Astrocyte of the hippocampus (primary cell): Measurements from ENCODE around the gene GPR137C.

Source experiments
- DNase-seq: peaks from one replicate; pipeline ENCODE4 v3.0.0; 2011; ENCODE audit warnings: low read depth, low spot score

Gene GPR137C, protein sequence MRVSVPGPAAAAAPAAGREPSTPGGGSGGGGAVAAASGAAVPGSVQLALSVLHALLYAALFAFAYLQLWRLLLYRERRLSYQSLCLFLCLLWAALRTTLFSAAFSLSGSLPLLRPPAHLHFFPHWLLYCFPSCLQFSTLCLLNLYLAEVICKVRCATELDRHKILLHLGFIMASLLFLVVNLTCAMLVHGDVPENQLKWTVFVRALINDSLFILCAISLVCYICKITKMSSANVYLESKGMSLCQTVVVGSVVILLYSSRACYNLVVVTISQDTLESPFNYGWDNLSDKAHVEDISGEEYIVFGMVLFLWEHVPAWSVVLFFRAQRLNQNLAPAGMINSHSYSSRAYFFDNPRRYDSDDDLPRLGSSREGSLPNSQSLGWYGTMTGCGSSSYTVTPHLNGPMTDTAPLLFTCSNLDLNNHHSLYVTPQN

DNA sequence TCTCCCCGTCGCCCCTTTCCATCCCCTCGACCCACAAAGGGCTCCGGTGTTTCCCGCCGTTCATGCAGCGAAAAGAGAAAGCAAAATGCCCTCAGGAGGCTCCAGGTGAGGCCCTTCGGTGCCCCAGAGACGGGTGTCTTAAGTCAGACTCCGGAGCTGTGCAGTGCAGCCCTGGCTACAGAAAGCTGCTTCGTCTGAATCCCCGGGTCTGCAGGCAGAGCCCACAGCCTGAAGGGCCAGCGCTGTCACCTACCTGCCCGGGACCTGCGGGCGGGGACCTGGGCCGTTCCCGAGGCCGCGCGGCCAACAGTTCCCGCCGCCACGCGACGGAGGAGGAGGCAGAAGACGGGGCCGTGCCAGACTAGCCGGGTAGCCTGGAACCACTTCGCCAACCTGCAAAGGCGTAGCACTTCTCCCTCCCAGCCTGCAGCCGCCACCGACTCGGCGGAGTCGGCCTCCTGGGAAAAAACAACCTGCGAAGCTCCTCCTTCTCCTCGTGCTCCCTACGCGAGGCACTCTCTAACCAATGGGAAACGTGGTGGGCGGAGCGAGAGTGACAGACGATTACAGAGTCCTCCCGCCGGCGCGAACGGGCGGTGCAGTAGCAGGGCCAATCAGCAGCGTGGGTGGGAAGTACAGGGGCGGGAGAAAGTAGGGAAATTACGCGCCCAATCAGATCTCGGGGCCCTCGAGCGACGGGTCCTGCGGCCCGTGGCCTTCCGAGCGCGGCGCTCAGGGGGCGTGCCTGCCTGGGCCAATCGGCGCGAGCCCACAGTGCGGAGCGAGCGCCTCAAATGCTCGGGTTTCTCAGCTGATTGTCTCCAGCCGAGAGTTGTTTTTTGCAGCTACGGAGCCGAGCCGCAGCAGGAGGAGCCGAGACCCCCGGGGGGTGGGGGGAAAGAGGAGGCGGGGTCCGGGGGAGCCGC, at the start of gene GPR137C, which contains the start of gene TXNDC16:
GPR137C (plus strand) TSS at position 774 of the 926 bp plus-strand sequence. CDS start 312 bp downstream, outside the sequence.
TXNDC16 (minus strand) TSS at position 443 of the 926 bp plus-strand sequence. CDS start 8,948 bp downstream, outside the sequence.
- DNase-seq, result peak; percentile 100

DNA sequence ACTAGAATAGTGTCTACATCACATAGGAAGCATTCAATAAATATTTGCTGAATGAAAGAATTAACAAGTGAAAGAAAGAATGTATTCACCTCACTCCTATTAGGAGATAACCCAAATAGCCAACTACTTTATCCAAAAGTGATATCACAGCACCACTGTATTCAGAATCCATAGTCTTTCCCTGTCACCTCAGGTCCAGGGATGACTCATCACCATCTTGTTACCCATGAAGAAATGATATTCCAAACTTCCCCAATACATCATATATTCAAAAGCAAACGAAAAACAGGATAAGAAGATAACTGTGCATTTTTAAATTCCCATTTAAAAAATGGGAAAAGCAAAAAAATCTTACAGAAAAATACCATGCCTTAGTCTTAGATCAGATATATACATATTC, 39.4 kb upstream of the GPR137C start:
- DNase-seq, result no peak

DNA sequence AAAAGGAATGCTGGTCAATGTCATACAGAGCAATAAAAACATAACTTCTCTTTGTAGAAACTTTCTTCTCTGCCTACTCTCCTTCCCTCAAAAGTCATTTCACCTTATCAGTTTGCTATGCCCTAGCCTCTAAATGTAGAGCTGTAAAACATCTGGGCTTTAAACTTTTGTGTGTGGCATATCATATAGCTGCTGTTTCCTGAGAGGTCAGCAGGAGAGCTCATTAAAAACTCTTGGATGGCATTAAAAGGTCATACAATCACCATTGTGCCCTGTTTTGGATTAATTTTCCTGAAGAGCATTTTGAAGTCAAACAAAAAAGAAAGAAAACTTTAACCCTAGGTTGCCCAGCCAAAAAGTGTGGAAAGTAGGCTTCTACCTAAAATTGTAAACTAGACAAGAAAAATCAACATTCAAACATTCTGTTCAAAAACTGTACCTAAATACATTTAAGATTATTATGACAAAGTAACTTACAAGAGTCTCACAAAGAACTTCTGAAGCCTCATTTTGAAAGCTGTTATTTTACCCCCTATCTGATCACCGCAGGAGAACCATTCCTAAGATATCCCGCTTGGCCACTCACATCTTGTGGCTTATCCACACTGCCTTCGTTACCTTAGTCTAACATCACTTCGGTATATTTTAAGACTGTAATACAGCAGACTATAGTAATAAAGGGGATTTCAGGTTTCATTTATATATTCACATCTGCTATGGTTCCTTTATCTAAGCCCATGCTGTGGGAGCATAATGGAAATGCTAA, 38.4 kb upstream of the GPR137C start:
- no peak for DNase-seq

DNA sequence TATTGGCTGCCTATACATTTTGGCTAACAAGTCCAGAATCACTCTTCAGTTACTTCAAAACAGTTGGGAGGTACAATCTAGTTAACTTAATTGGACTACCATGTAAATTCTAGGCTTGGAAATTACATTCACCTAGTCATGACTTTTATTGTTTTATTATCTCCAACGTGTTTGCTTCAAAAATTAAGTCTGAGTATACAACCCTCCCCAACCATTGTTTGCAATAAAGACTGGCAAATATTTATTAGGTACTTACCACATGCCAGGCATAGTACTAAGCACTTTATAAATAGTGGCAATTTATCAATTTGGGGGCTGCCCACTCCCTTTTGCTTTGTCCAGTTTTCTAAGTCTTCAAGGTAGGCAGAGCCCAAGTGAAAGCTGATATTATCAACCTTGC, 30.6 kb upstream of the GPR137C start:
- no peak for DNase-seq

DNA sequence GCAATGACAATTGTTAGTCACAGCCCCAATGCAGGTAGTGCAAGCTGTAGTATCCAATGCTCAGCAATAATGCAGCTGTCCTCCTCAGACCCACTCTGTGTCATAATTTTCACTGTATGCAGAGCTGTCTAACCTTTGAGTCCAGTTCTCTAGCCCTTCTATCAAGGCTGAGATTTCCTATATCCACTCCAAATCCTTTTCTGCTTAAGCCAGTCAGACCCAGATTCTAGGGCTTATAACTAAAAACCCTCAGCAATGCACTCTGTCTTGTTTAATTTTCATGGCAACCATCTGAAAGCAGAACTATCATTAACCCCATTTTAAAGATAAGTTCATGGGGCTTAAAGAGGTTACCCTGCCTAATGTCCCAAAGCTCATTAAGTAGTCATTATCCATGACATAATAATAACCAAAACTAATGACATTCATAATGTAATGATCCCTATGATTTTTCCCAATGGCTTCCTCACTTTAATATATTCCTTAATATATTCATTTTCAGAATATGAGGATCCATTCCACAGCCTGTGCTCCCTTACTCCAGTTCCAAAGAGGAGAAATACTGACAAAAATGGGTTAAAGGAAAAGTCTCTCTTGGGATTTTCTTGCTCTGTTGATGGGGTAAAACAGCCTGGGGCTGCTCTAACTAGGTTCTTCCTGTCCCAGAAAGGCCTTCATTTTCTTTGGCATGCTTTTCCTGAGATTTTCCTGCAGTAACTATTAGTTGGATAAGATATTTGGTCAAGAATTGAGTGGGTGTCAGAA, 29.9 kb upstream of the GPR137C start:
- DNase-seq, result no peak

DNA sequence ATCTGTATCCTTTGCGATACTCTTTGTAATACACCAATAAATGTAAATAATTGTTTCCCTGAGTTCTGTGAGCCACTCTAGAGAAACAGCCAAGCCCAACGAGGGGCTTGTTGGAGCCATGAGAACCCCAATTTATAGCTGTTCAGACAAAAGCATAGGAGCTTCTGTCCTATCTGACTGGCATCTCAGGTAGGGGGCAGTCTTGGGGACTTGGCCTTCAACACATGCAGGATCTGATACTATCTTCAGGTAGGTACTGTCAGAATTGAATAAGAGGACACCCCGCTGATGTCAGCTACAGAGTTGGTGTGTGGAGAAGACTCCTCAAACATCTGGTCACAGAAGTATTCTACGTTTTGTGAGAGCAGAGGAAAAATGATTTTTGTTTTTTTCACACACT, 25.6 kb upstream of the GPR137C start:
- DNase-seq, result no peak

DNA sequence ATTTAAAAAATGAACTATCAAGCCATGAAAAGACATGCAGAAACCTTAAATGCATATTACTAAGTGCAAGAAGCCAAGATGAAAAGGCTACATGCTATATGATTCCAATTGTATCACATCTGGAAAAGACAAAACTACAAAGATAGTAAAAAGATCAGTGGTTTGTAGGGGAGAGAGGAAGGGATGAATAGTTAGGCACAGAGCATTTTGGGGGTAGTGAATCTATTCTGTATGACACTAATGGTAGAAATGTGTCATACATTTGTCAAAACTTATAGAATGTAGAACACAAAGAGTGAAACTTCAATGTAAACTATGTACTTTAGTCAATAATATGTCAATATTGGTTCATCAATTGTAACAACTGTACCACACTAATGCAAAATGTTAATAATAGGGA, 21.2 kb upstream of the GPR137C start:
- no peak for DNase-seq

DNA sequence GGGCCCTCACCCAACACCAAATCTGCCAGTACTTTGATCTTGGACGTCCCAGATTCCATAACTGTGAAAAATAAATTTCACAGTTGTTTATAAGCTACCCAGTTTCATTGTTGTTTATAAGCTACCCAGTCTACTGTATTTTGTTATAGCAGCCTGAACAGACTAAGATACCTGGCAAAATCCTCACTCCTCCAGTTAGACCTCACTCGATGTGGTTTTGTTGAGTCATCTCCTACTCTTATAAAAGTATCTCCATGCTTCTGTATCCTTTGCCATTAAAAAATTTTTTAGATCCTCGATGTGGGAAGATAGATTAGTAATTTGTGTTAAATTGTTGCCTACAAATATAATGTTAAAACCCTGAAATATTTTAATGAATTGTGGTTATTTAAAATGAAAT, 16.4 kb upstream of the GPR137C start:
- no peak for DNase-seq

DNA sequence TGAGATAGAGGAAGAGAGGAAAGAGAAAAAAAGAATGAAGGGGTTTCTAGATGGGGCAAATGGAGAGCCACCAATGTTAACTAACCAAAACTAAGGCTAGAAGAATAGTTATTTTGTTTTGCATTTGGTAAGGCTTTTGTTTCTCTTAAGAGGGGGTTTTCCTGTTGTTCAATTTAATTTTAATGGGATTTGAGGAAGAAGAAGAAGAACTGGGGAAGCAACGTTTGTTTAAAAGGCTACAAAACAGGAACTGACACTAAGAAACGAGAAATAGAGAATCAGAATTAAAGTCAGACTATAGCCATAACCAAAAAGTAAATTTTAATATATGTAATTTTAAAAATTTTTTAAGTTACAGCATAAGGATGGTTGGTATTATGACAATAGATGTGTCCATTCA, 14.0 kb upstream of the GPR137C start:
- no peak for DNase-seq

DNA sequence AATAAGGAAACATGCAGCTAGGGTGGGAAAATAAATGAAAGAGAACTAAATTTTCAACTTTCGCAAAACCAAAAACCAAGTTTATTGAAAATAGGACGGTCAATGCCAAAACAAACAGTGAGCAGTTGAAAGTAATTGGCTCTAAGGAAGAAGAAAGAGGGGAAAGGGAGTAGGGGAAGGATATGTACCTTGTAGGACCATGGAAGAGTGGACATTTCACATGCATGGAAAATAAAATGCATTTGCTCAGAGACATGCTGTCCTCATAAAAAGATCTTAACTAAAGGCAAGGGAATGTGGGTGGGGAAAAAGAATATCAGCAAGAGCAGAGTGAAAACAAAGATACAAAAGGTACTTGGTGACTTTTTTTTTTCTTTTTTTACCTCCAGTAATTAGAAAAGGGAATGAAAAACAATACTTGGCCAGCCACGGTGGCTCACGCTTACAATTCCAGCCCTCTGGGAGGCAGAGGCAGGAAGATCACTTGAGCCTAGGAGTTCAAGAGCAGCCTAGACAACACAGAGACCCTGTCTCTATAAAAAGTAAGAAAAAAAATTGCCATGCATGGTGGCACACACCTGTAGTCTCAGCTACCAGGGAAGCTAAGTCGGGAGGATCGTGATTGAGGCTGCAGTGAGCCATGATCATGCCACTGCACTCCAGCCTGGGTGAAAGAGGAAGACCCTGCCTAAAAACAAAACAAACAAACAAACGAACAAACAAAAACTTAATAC, 6.9 kb upstream of the GPR137C start:
- DNase-seq, result no peak

DNA sequence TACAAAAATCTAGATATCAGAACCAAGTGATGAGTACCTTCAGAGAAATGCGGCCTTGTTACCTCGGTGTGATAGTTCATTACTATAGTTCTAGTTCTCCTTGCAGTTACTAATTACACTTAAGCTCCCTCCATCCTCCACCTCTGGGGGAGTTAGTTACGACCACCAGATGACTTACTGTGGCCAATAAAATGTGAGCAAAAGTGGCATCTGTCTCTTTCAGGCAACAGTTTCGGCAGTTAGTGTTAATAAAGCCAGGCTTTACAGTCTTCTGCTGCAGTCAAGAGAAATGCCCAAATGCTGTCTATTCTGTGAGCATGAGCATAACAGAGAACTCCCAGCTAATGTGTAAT, 6.3 kb upstream of the GPR137C start:
- no peak for DNase-seq

DNA sequence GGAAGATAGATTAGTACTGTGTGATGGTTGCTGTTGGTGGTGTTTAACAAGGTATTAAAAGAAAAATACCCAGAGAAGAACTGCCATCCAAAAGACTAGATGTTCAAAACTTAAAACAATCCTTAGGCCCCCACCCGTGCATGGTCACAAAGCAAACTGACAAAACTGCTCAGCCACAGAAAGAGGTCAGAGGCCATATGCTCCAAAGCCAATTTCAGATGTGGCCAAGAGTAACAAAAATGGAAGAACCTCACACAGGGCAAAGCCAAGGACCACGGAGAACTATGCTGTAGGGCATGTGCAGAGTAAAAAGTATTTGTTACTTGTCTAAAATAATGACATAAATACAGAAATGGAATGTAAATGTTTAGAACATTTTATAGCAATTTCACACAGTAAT, 5.6 kb upstream of the GPR137C start:
- no peak for DNase-seq

DNA sequence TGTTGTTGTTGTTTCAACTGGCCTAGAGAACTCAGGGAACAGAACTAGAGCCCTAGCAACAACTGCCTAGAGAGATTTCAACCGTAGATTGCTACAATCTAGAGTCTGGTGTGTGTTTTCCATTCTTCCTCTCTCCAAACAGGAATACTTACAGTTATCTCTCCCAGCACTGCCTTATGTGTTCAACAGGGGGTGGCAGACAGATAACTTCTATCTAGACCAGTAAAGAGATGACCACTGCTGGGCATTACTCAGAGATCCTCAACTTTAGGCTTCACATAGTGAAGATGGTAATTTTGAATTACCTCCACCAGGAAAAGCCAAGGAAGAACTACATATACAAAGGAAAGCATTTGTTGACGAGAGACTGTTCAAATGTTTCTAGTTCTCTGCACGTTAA, 5.1 kb upstream of the GPR137C start:
- no peak for DNase-seq

DNA sequence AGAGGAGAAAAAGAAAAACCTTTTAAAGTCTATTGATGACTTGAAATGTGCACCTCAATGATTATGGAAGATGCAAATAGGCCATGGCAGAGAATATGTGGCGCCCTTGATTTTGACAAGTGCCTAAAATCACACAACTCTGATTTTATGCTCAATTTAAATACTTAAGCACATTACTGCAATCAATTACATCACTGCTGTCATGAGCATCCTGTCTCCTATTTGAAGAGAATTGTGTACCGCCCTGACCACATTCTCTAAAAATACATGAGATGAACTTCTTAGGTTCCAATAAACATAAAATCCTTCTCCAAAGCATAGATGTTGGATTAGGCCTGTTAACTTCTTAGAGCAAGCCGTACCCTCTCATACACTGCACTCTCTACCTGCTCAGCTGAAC, 2.0 kb upstream of the GPR137C start:
- DNase-seq, result no peak

DNA sequence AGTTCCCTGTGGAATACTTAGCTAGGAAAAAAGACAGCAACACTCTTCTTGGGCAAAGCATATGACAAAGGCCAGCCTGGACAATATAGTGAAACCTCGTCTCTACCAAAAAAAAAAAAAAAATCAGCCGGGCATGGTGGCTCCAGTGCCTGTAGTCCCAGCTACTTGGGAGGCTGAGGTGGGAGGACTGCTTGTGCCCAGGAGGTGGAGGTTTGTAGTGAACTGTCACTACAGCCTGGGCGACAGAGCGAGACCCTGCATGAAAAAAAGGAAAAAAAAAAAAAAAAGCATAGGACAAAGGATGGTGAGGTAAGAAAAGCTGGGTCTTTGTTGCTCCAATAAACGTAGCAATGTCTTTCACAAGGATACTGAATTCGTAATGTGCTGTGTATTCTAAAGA, 1.4 kb upstream of the GPR137C start:
- no peak for DNase-seq

DNA sequence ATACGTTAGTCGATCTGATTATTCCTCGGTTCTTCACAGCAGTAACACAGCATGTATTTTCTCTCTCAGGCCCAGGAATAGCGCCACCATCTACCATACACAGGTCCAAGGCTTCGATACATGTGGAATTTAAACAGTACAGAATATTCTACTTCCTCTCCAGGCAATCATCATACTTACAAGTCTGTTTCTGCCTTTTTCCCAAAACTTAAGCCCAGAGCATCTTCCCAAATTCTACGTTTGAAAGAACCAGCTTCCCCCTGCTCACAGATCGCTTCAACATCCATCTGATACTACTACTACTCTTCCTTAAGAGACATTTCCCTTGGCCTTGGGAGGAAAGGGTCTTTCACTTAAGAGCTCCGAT, 957 bp upstream of the GPR137C start:
- DNase-seq, result peak; percentile 55

DNA sequence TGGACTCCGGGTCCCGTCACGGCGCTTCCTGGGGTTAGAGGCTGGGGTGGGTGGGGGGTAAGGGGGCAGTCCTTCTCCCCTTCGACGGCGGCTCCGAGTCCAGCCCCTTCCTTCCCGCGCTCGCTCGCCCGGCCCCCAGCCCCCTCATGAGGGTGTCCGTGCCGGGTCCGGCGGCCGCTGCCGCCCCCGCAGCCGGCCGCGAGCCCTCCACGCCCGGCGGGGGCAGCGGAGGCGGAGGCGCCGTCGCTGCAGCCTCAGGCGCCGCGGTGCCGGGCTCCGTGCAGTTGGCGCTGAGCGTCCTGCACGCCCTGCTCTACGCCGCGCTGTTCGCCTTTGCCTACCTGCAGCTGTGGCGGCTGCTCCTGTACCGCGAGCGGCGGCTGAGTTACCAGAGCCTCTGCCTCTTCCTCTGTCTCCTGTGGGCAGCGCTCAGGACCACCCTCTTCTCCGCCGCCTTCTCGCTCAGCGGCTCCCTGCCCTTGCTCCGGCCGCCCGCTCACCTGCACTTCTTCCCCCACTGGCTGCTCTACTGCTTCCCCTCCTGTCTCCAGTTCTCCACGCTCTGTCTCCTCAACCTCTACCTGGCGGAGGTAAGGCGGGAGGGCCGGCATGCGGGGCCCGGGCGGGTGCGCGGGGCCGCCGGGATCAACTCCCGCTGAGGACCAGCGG, 500 bp downstream of the GPR137C start:
- DNase-seq, result peak; percentile 62

DNA sequence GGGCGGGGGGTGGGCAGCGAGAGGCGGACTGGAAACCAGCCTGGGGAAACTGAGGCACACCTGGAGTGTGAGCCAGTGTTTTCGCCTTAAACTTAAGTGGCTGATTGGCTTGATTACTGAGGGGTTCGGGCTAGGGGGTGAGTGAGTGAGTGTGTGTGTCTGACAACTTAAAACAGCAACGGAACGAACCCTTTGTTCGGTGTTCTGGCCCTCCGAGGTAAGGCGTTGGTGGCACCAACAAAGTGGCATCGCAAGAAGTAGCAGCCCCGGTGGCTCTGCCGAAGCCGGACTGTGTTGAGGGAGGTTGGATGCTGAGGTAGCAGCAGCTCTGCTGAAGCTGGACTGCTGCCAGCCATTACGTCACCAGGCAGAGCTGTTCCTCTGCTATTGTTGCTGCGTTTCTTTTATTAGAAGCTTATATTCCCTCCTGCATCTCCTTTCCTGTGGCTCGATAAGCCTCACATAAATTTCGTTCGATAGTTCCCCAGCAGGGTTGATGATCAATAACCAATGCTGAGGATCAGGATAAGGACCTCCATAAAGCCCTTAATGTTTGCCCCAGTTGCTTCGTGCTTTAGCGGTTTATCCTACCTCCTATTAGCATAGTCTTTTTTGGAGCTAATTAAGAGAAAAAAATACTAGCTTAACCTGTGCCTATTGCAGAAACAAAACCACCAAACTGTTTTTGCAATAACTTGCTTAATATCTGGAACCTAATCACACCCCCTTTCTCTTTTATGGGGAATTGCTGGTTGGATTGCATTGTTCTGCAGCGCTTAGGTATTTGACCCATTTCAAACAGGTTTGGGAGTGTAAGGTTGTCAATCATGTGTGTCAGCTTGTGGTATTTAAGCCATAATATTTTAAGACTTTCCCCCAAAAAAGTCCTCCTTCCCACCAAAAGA, 1.3 kb downstream of the GPR137C start:
- DNase-seq, result peak; percentile 96

DNA sequence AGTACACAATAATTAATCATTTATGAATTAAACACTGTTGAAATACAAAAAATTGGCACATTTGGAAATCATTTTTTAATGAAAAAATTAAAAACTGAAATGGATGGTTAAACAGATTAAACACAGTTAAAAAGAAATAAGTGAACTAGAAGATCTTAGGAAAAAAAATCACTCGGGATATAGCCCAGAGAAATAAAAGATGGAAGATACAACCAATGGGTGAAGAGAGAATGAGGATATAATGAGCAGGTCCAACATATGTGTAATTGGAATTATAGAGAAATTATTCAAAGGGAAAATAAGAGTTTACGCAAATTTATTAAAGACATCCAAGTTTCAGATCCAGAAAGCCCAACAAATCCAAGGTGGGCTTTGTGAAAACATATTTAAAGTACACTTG, 6.1 kb downstream of the GPR137C start:
- DNase-seq, result no peak
